Measurements from ENCODE around the gene SPAG17.

SPAG17 gene

DNA sequence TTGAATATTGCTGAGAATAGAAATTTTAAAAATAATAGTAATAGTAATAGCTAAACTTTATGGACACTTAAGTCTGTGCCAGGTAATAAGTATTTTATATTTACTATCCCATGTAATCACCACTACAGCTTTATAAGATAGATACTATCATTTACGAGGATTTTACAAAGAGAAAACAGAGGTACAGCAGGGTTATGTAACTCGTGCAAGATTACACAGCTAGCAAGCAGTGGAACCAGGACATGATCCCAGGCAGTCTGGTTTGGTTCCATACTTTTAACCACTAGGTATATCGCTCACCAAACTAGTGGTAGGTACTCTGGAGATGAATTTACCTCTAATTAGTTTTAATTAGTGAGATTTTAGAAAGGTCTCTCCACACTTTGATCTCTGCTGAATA lies 42.5 kb downstream of the SPAG17 start:
- Histone ChIP-seq H3K9me3 (ENCODE audit: control insufficient read depth, insufficient read depth, low read length) (no peaks in the 10 kb centered on the region), H3K36me3 (ENCODE audit: control insufficient read depth, insufficient read depth, low read length) (no peaks in the 10 kb centered on the region), H3K4me1 (ENCODE audit: control insufficient read depth, insufficient read depth, low read length) (no peaks in the 10 kb centered on the region), H3K9ac (ENCODE audit: low read depth, low read length) (no peak overlapping the region), H3K4me3 (ENCODE audit: low read depth, low read length) (no peak overlapping the region), H3K27me3 (ENCODE audit: control insufficient read depth, insufficient read depth, low read length) (no peaks in the 10 kb centered on the region)

- H3K27me3 ChIP-seq (ENCODE audit: control insufficient read depth, insufficient read depth, low read length): no peaks in the 10 kb centered on the region
- no peak overlapping the region for H3K9ac ChIP-seq (ENCODE audit: low read depth, low read length)
- H3K9me3 ChIP-seq (ENCODE audit: control insufficient read depth, insufficient read depth, low read length): no peaks in the 10 kb centered on the region
- H3K4me3 ChIP-seq (ENCODE audit: low read depth, low read length): no peak overlapping the region
- H3K36me3 ChIP-seq (ENCODE audit: control insufficient read depth, insufficient read depth, low read length): no peaks in the 10 kb centered on the region
- no peaks in the 10 kb centered on the region for H3K4me1 ChIP-seq (ENCODE audit: control insufficient read depth, insufficient read depth, low read length)
Measured at GRCh38 chr1:118137900-118138299, 47.1 kb downstream of the SPAG17 start.

- H3K4me1 ChIP-seq (ENCODE audit: control insufficient read depth, insufficient read depth, low read length): no peaks in the 10 kb centered on the region
- H3K9me3 ChIP-seq (ENCODE audit: control insufficient read depth, insufficient read depth, low read length): no peaks in the 10 kb centered on the region
- no peak overlapping the region for H3K9ac ChIP-seq (ENCODE audit: low read depth, low read length)
- H3K27me3 ChIP-seq (ENCODE audit: control insufficient read depth, insufficient read depth, low read length): no peaks in the 10 kb centered on the region
- no peaks in the 10 kb centered on the region for H3K36me3 ChIP-seq (ENCODE audit: control insufficient read depth, insufficient read depth, low read length)
- no peak overlapping the region for H3K4me3 ChIP-seq (ENCODE audit: low read depth, low read length)
Measured at GRCh38 chr1:118136187-118136941, 48.7 kb downstream of the SPAG17 start.

GRCh38 chr1:118132000-118132399 lies 53.0 kb downstream of the SPAG17 start:
- Histone ChIP-seq H3K27me3 (ENCODE audit: control insufficient read depth, insufficient read depth, low read length) (no peaks in the 10 kb centered on the region), H3K4me1 (ENCODE audit: control insufficient read depth, insufficient read depth, low read length) (no peaks in the 10 kb centered on the region), H3K9me3 (ENCODE audit: control insufficient read depth, insufficient read depth, low read length) (no peaks in the 10 kb centered on the region), H3K9ac (ENCODE audit: low read depth, low read length) (no peak overlapping the region), H3K36me3 (ENCODE audit: control insufficient read depth, insufficient read depth, low read length) (no peaks in the 10 kb centered on the region), H3K4me3 (ENCODE audit: low read depth, low read length) (no peak overlapping the region)

DNA sequence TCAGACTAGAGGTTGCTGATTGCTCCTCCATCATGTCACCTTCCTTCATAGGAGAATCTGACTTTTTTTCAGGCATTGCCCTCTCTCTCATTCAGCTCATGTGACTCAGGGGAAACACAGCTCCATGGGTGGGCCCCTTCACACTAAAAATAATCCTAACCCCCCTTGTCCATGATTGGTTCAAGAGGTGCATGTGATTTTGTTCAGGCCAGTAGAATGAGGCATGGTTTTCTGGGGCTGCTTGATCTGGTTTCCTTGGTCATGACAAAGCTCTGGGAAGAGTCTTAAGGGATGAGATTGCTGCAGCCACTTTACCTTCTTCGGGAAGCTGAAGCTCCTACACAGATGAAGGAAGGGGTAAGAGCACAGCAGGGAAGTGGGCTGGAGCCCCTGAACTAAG lies 56.3 kb downstream of the SPAG17 start:
- no peaks in the 10 kb centered on the region for H3K27me3 ChIP-seq (ENCODE audit: control insufficient read depth, insufficient read depth, low read length)
- no peaks in the 10 kb centered on the region for H3K9me3 ChIP-seq (ENCODE audit: control insufficient read depth, insufficient read depth, low read length)
- H3K4me3 ChIP-seq (ENCODE audit: low read depth, low read length): no peak overlapping the region
- H3K4me1 ChIP-seq (ENCODE audit: control insufficient read depth, insufficient read depth, low read length): no peaks in the 10 kb centered on the region
- no peak overlapping the region for H3K9ac ChIP-seq (ENCODE audit: low read depth, low read length)
- no peaks in the 10 kb centered on the region for H3K36me3 ChIP-seq (ENCODE audit: control insufficient read depth, insufficient read depth, low read length)

DNA sequence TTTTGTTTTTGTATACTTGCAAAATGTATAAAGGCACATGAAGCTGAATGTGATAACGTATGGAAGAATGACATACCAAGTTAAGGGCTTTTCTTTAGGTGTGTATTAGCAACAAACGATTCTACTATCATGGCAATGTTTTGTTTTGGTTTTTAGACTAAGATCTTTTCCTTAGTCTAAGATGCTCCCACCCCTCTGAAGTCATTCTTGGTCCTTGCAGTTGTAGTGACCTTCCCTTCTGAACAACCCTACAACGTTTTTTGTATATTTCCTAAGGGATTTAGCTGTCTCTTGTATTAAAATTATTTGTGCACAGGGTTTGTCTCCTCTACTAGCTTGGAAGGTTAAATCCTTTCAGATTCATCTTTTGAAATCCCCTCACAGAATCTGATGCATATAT lies 61.0 kb downstream of the SPAG17 start:
- no peaks in the 10 kb centered on the region for H3K27me3 ChIP-seq (ENCODE audit: control insufficient read depth, insufficient read depth, low read length)
- H3K9me3 ChIP-seq (ENCODE audit: control insufficient read depth, insufficient read depth, low read length): no peaks in the 10 kb centered on the region
- H3K4me3 ChIP-seq (ENCODE audit: low read depth, low read length): no peak overlapping the region
- H3K4me1 ChIP-seq (ENCODE audit: control insufficient read depth, insufficient read depth, low read length): no peaks in the 10 kb centered on the region
- H3K9ac ChIP-seq (ENCODE audit: low read depth, low read length): no peak overlapping the region
- no peaks in the 10 kb centered on the region for H3K36me3 ChIP-seq (ENCODE audit: control insufficient read depth, insufficient read depth, low read length)

- no peak overlapping the region for H3K9ac ChIP-seq (ENCODE audit: low read depth, low read length)
- H3K4me3 ChIP-seq (ENCODE audit: low read depth, low read length): no peak overlapping the region
- H3K4me1 ChIP-seq (ENCODE audit: control insufficient read depth, insufficient read depth, low read length): no peaks in the 10 kb centered on the region
- H3K36me3 ChIP-seq (ENCODE audit: control insufficient read depth, insufficient read depth, low read length): no peaks in the 10 kb centered on the region
- H3K9me3 ChIP-seq (ENCODE audit: control insufficient read depth, insufficient read depth, low read length): no peaks in the 10 kb centered on the region
- no peaks in the 10 kb centered on the region for H3K27me3 ChIP-seq (ENCODE audit: control insufficient read depth, insufficient read depth, low read length)
Measured at GRCh38 chr1:118123116-118123839, 61.8 kb downstream of the SPAG17 start.

GRCh38 chr1:118122234-118123004 lies 62.6 kb downstream of the SPAG17 start:
- Histone ChIP-seq H3K9ac (ENCODE audit: low read depth, low read length) (no peak overlapping the region), H3K27me3 (ENCODE audit: control insufficient read depth, insufficient read depth, low read length) (no peaks in the 10 kb centered on the region), H3K36me3 (ENCODE audit: control insufficient read depth, insufficient read depth, low read length) (no peaks in the 10 kb centered on the region), H3K9me3 (ENCODE audit: control insufficient read depth, insufficient read depth, low read length) (no peaks in the 10 kb centered on the region), H3K4me3 (ENCODE audit: low read depth, low read length) (no peak overlapping the region), H3K4me1 (ENCODE audit: control insufficient read depth, insufficient read depth, low read length) (no peaks in the 10 kb centered on the region)

DNA sequence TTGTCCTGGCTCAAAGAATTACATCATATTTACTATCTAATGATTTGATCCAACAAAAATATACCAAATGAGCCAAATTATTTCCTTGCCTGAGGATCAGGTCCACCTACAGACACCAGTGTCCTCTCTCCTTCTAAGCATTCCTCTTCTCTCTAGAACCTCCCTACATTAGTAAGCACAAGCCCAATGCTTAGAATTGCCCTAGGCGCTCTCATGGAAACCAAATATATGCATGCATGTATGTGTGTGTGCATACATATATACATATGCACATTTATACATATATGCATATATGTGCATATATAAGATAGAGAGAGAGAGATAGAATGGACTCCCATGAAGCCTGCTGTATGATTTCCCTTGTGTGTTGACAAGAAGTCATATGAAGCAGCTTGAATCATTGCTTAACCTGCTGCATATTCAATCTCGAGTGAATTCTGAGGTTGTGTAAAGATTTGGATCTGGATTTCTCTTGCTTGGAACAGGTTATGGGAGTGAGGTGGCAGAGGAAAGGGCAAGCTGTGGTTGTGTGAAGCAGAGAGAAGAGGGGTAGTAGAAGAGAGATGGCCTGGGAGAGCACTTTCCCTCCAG lies 66.1 kb downstream of the SPAG17 start:
- no peak overlapping the region for H3K9ac ChIP-seq (ENCODE audit: low read depth, low read length)
- H3K27me3 ChIP-seq (ENCODE audit: control insufficient read depth, insufficient read depth, low read length): no peaks in the 10 kb centered on the region
- no peaks in the 10 kb centered on the region for H3K4me1 ChIP-seq (ENCODE audit: control insufficient read depth, insufficient read depth, low read length)
- H3K4me3 ChIP-seq (ENCODE audit: low read depth, low read length): no peak overlapping the region
- no peaks in the 10 kb centered on the region for H3K36me3 ChIP-seq (ENCODE audit: control insufficient read depth, insufficient read depth, low read length)
- no peaks in the 10 kb centered on the region for H3K9me3 ChIP-seq (ENCODE audit: control insufficient read depth, insufficient read depth, low read length)

DNA sequence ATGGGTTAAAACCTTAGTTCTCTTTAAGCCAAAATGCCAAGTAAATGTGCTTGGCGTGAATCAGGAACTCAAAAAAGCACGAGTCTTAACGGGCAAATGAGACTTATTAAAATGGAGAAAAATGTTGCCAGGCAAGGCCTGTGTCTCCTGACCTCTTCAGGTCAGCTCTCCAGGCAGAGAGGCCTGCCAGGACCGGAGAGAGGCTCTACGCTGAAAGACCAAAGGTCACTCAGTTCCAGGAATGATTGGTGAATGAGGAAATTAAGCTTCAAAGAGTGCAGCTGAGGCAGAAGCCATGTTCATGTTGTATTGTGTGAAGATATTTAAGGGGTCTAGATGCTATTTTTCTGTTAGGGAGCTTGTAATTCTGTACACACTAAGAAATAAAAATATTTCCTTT lies 66.6 kb downstream of the SPAG17 start:
- Histone ChIP-seq H3K27me3 (ENCODE audit: control insufficient read depth, insufficient read depth, low read length) (no peaks in the 10 kb centered on the region), H3K36me3 (ENCODE audit: control insufficient read depth, insufficient read depth, low read length) (no peaks in the 10 kb centered on the region), H3K4me3 (ENCODE audit: low read depth, low read length) (no peak overlapping the region), H3K4me1 (ENCODE audit: control insufficient read depth, insufficient read depth, low read length) (no peaks in the 10 kb centered on the region), H3K9me3 (ENCODE audit: control insufficient read depth, insufficient read depth, low read length) (no peaks in the 10 kb centered on the region), H3K9ac (ENCODE audit: low read depth, low read length) (no peak overlapping the region)

DNA sequence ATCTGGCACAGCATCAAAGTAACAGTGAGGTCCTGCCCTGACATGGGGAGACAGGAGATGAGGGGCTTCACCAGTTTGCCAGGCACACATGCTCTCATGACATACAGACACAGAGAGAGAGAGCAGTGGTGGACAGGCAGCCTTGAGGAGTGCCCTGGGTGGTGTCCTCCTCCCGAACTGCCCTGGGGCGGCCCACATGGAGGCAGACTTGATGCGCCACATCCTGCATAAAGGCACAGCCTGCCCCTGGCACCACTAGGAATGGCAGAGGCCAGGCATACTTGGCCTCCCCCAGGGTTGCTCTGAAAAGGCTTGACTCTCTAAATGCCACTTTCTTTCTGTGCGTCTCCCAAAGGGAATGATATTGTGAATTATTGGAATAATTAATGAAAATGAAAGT lies 67.5 kb downstream of the SPAG17 start:
- no peak overlapping the region for H3K9ac ChIP-seq (ENCODE audit: low read depth, low read length)

More for the DNA sequence above, 67.5 kb downstream of the SPAG17 start:
- no peak overlapping the region for H3K4me3 ChIP-seq (ENCODE audit: low read depth, low read length)
- H3K9me3 ChIP-seq (ENCODE audit: control insufficient read depth, insufficient read depth, low read length): no peaks in the 10 kb centered on the region
- H3K27me3 ChIP-seq (ENCODE audit: control insufficient read depth, insufficient read depth, low read length): no peaks in the 10 kb centered on the region
- H3K36me3 ChIP-seq (ENCODE audit: control insufficient read depth, insufficient read depth, low read length): no peaks in the 10 kb centered on the region
- no peaks in the 10 kb centered on the region for H3K4me1 ChIP-seq (ENCODE audit: control insufficient read depth, insufficient read depth, low read length)

Measured in iPS-15b (cell line).